ENCODE measurements around the gene CNPY1. TPM values are rescaled to one million over a fixed set of nuclear protein-coding genes. Genes with fewer than 3 reads are reported as not detected.

Gene CNPY1
- total RNA-seq, 2 donors from 2014 or later, result not detected

DNA sequence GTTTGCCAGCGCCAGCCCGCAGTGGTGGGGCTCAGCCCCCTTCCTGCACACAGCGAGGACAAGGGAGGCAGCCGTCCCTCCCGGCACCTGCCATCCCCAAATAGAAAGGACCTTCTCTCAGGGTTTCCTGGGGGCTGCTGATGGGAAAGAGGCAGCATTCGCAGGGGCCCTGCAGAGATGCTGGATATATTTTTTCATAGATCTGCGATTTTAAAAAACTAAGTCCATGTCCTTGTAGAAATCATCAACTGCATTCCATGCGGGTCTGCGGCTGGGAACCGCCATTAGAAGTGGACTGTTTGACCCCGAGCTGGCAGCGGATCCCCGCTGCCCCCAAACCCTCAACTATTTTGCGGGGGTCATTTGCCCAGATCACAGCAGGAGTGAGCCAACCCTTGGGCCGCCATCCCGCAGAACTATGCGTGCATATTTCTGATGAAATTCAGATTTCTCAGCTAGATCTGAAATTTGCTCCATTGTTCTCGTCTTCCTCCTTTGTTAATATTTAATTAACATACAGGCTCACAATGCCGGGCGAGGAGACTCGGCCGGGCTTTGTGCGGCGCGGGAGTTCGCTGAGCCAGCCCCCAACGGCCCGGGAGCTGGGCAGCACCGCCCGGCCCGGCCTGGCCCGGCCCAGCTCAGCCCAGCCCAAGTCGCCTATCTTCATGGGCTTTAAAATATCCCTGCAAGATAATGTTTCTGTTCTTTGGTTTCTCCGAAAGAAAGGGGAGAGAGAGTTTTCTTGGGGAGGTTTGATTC lies 86.5 kb downstream of the CNPY1 start:
- Histone ChIP-seq H3K9me3 (no peaks in the 10 kb centered on the region), H3K27me3 (replicated peaks; ENCODE audit: insufficient read depth) (peaks cover 69% of the 10 kb centered on the region), H3K4me3 (no peak overlapping the region), H3K36me3 (no peaks in the 10 kb centered on the region), H3K27ac (no peak overlapping the region), H3K4me1 (replicated peaks) (peaks cover 8% of the 10 kb centered on the region)
- WGBS, result 6% methylated on average over 34 of the region's 34 CpGs
- intact Hi-C loops (cut with DNase I), result no loop called here
- DNase-seq (ENCODE audit: low spot score), result no peak
- TF ChIP-seq POLR2AphosphoS5 (IDR thresholded peaks at IDR 0.05) (no peak), POLR2A (IDR thresholded peaks at IDR 0.05) (no peak)
- TF ChIP-seq, protein P1, sequence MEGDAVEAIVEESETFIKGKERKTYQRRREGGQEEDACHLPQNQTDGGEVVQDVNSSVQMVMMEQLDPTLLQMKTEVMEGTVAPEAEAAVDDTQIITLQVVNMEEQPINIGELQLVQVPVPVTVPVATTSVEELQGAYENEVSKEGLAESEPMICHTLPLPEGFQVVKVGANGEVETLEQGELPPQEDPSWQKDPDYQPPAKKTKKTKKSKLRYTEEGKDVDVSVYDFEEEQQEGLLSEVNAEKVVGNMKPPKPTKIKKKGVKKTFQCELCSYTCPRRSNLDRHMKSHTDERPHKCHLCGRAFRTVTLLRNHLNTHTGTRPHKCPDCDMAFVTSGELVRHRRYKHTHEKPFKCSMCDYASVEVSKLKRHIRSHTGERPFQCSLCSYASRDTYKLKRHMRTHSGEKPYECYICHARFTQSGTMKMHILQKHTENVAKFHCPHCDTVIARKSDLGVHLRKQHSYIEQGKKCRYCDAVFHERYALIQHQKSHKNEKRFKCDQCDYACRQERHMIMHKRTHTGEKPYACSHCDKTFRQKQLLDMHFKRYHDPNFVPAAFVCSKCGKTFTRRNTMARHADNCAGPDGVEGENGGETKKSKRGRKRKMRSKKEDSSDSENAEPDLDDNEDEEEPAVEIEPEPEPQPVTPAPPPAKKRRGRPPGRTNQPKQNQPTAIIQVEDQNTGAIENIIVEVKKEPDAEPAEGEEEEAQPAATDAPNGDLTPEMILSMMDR (IDR thresholded peaks at IDR 0.05), result no peak

DNA sequence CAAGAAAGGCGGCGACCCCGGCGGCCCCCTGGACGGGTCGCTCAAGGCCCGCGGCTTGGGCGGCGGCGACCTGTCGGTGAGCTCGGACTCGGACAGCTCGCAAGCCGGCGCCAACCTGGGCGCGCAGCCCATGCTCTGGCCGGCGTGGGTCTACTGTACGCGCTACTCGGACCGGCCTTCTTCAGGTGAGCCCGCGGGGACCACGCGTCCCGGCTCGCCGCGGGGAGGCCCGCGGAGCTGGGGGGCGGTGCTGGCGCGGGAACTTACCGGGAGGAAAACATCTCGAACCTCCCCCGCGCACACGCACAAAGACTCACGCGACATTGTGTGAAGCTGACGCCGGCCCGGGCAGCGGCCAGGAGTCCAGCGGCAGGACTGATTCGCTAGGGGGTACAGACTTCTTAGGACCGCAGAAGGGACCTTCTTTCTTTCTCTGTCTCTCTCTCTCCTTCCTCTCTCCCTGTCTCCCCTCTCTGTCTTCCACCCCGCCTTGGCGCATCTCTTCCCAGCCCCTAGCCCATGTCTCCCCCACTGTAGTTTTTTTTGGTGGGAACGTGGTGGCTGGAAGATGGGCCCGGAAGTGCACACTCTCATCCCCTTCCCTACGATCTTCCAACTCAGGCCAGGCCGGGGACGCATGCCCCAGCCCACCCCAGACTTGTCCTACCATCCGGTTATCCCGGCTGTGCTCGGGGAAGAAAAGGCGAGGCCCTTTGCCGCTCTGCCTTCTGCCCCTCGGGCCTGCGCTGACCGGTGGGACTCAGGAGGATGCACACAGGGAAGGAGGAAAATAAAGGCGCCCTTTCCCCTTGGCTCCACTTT lies 87.3 kb downstream of the CNPY1 start:
- Histone ChIP-seq H3K27ac (no peak overlapping the region), H3K9me3 (no peaks in the 10 kb centered on the region), H3K27me3 (replicated peaks; ENCODE audit: insufficient read depth) (peaks cover 74% of the 10 kb centered on the region), H3K4me1 (replicated peaks) (peaks cover 8% of the 10 kb centered on the region), H3K4me3 (peak overlapping the region in 1 of 2 donors; percentile 15), H3K36me3 (no peaks in the 10 kb centered on the region)
- intact Hi-C loops (cut with DNase I), result no loop called here
- no peak for DNase-seq (ENCODE audit: low spot score)
- TF ChIP-seq POLR2A (IDR thresholded peaks at IDR 0.05), result no peak
- TF ChIP-seq, protein P1 (IDR thresholded peaks at IDR 0.05), result no peak
- TF ChIP-seq POLR2AphosphoS5 (IDR thresholded peaks at IDR 0.05), result no peak
- WGBS, result 4% methylated on average over 65 of the region's 68 CpGs

DNA sequence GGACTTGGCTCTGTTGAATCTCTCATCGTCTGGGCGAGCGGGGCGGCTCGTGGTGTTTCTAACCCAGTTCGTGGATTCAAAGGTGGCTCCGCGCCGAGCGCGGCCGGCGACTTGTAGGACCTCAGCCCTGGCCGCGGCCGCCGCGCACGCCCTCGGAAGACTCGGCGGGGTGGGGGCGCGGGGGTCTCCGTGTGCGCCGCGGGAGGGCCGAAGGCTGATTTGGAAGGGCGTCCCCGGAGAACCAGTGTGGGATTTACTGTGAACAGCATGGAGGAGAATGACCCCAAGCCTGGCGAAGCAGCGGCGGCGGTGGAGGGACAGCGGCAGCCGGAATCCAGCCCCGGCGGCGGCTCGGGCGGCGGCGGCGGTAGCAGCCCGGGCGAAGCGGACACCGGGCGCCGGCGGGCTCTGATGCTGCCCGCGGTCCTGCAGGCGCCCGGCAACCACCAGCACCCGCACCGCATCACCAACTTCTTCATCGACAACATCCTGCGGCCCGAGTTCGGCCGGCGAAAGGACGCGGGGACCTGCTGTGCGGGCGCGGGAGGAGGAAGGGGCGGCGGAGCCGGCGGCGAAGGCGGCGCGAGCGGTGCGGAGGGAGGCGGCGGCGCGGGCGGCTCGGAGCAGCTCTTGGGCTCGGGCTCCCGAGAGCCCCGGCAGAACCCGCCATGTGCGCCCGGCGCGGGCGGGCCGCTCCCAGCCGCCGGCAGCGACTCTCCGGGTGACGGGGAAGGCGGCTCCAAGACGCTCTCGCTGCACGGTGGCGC lies 88.1 kb downstream of the CNPY1 start, which contains the start of gene EN2:
TSS of gene EN2 (plus strand) at position 19 of the 767 bp plus-strand sequence. CDS start at position 268, 249 bp downstream.
- H3K36me3 ChIP-seq, result no peaks in the 10 kb centered on the region
- TF ChIP-seq, protein P1 (IDR thresholded peaks at IDR 0.05), result no peak
- TF ChIP-seq POLR2AphosphoS5 (IDR thresholded peaks at IDR 0.05) (no peak), POLR2A (IDR thresholded peaks at IDR 0.05) (no peak)
- peaks cover 78% of the 10 kb centered on the region for H3K27me3 ChIP-seq (replicated peaks; ENCODE audit: insufficient read depth)
- DNase-seq (ENCODE audit: low spot score), result no peak
- H3K4me3 ChIP-seq, result peak within 1 kb of the TSS; percentile 13 to 21
- no peak within 1 kb of the TSS for H3K27ac ChIP-seq
- peaks cover 8% of the 10 kb centered on the region for H3K4me1 ChIP-seq (replicated peaks)
- H3K9me3 ChIP-seq, result no peaks in the 10 kb centered on the region
- intact Hi-C loops (cut with DNase I), result no loop called here
- 3% methylated on average over 59 of the region's 105 CpGs for WGBS

DNA sequence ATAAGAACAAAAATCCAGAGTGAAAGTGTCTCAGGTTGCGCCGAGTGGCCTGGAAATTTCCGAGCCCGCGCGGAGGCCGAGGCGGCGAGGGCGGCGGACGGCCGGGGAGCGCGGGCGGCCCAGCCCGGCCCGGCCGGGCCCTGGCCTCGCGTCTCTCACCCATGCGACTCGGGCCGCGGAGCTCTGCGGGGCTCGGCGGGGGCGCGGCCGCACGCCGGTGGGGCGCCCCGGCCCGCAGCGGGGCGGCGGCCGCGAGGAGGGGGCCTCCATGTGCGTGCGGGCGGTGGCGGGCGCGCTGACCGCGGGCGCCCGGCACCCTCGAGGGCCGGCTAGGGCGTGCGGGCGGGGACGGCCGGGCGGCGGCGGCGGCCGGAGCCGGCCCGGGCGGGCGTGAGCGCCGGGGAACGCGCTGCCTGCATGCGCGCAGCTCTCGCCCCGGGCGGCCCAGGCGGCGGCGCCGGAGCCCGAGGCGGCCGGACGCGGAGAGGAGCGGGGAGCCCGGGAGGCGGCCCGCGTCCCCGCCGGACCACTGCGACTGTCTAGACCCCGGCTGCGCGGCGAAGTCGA lies 88.7 kb downstream of the CNPY1 start:
- Histone ChIP-seq H3K27ac (no peak overlapping the region), H3K36me3 (no peaks in the 10 kb centered on the region), H3K9me3 (no peaks in the 10 kb centered on the region), H3K27me3 (replicated peaks; ENCODE audit: insufficient read depth) (peaks cover 78% of the 10 kb centered on the region), H3K4me3 (peak overlapping the region; percentile 13 to 21), H3K4me1 (replicated peaks) (peaks cover 8% of the 10 kb centered on the region)
- intact Hi-C loops (cut with DNase I), result no loop called here
- TF ChIP-seq POLR2A (IDR thresholded peaks at IDR 0.05), result no peak
- no peak for TF ChIP-seq POLR2AphosphoS5 (IDR thresholded peaks at IDR 0.05)
- TF ChIP-seq, protein P1 (IDR thresholded peaks at IDR 0.05), result no peak
- no peak for DNase-seq (ENCODE audit: low spot score)
- WGBS, result 3% methylated on average over 32 of the region's 98 CpGs
